HG03039 (cell line): Measurements from ENCODE around the gene DDAH2.
"Not testable (repeated sequence)": the region's sequence is repeated elsewhere in the genome, so short reads cannot be mapped to it uniquely, and the experiment has no call there.

ENCODE experiments used
- ATAC-seq: cut with Tn5 transposase; IDR thresholded peaks from one replicate; pipeline ENCODE4 v1.9.1; 2021; ENCODE audit warnings: mild to moderate bottlenecking, moderate library complexity; ENCODE audit not compliant: unreplicated experiment

Gene DDAH2

DNA sequence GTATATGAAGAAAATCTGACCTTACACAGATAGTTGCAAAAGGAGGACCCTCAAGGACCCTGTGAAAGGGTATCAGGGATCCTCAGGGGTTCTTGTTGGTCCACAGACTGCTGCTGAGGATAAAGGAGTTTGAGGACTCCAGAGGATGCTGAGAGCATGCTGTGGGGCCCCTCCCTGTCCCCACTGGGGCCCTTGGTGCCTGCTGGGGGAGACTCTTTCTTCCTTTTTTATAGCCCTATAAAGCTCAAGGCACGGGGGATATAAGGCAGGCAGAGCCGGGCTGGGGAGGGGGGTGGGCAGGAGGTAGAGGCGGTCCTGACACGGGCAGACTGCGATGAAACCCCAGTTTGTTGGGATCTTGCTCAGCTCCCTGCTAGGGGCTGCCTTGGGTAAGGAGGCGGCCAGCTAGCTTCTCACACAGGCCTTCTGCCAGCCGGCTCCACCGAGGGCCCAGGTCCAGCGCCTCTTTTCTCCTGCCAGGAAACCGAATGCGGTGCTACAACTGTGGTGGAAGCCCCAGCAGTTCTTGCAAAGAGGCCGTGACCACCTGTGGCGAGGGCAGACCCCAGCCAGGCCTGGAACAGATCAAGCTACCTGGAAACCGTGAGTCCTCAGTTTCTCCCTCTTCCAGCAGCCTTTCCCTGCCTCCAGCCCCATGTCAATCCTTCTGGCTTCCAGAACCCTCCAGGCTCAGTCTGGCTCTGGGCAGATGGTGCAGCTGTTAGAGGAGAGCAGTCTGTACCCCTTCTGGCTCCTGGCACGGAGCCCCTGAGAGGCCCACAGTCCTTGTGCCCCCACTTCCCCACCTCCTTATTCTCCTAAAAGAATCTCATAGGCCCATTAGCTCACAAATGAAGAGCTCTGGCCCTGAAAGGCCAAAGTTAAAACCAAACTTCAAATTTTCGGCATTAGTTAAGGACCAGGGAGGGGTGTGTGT is 13.8 kb downstream of the DDAH2 start, which contains the start of gene LY6G6D:
Gene LY6G6D (plus strand): TSS at position 327 of the 937 bp plus-strand sequence. CDS start 8 bp downstream, at position 335.
- no peak for ATAC-seq

DNA sequence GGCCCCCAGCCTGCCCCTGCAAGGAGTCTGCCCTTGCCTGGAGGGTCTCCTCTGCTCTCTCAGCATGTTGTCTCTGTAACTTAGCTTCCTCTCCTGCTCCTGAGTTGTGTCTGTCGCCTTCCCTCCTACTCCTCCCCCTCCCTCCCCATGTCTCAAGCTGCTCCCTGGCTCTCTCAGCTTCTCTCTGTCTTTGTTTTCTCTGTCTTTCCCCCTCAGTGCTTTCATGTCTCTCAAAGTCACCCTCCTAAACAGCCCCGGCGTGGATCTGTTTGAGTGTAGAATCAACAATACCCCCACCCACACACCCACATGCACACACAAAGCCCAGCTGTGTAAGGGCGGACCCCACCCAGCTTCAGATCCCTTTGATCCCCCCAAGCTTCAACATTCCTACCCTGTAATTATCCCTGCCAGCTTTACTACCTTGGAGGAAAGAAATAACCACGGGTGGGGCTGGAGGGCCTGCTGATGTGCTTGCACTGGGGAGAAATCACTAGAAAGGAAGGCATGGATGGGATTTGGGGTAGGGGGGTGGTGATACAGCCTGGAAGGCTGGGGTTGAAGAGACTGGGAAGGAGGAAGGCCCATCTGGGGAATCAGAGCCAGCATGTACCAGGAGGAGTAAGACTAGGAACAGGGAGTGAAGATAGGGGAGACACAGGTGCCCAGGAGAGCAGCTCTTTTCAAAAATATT is 15.0 kb downstream of the DDAH2 start:
- no peak for ATAC-seq

DNA sequence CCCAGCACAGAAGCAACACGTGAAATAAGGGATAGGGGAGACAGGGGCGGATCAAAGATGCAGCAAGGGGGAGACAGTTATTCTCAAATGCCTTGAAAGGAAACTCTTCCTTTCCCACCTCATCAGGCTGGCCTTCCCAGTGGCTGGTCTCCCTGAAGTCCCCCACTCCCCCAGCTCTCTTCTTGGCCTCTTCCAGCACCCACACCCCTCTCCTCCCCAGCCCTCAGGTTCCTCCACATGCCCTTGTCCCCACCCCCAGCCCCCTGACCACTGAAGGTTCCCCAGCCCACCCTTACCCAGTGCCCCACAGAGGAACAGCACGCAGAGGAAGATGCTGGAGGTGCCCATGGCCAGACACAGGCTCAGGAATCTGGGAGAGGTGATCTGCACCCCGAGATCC is 15.6 kb downstream of the DDAH2 start:
- no peak for ATAC-seq

DNA sequence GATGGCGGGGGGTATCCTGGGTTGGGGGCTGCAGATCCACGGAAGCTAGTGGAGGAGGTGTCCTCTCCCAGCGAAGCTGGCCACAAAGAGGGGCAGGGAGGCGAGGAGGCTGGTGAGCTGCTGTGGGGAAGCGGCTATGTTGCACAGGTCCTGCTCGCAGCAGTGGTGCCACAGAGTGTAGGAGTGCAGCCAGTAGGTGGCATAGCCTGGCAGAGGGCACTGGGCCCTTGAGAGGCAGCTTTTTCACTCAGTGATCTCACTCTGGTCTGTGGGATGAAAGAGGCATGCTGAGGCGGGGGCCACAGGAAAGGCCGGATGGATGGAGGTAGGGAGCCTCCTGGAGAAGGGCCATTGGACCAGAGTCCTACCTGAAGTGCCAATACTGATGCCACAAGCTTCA is 16.8 kb downstream of the DDAH2 start:
- no peak for ATAC-seq

DNA sequence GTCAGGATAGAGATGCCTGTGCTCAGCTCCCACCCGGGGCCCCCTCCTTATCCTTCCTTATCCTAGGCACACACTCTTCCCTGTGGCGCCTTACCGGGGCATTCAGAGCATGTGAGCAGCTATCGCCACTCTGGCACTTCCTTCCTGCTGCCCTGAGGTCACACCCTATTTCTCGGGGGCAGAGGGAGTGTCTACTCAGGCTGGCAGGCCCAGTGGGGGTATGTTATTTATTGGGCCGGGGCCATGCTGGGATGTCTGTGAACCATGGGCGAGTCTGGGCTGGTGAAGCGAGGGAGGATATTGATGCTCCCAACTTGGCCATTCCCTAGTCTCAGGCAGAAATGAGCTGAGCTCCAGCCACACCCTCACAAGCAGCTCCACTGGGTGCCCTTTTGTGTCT is 17.9 kb downstream of the DDAH2 start:
- no peak for ATAC-seq

DNA sequence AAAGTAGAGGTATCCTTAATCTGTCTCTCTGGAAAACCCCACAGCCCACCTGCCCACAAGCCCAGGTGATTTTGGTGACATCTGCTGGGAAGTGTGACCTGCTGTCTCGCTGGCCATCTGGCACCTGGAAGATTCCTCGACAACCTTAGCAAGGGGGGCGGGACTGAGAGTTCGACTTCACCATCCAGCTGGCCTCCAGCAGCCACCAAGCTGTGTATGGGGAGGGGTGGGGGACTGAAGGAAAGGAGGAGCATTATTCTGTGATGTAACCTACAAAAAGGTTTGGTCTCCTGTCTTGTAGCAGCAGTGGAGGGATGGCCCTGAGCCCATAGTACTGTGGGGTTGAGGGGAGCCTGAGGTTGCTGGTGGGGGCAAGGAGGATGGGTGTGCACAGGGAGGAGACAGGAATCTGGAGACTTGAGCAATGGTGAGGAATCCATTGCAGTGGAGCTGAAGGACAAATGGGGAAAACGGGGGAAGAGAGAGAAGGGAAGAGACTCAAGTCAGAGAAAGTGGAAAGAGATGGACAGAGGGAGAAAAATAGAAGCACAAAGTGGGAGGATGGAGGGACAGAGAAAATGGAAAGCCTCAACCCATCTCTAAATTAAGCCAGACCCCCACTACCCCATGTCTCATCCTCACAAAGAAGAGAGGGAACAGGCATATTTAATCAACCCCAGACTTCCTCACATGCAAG is 18.4 kb downstream of the DDAH2 start:
- ATAC-seq = no peak

DNA sequence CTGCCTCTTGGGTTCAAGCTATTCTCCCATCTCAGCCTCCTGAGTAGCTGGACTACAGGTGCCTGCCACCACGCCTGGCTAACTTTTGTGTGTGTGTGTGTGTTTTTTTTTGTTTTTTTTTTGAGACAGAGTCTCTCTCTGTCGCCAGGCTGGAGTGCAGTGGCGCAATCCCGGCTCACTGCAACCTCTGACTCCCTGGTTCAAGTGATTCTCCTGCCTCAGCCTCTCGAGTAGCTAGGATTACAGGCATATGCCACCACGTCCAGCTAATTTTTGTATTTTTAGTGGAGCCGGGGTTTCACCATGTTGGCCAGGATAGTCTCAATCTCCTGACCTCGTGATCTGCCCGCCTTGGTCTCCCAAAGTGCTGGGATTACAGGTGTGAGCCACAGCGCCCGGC is 19.9 kb downstream of the DDAH2 start:
- ATAC-seq = not testable (repeated sequence)

DNA sequence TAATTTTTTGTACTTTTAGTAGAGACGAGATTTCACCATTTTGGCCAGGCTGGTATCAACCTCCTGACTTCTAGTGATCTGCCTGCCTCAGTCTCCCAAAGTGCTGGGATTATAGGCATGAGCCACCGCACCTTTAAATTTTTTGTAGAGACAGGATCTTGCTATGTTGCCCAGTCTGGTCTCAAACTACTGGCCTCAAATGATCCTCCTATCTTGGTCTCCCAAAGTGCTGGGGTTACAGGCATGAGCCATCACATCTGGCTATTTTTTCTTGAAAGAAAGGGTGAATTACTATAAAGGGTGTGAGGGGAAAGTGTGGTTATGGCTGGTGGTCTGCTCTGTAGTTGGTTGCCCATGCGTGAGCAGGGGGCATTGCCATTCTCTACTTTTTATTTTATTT is 20.9 kb downstream of the DDAH2 start:
- ATAC-seq = no peak

DNA sequence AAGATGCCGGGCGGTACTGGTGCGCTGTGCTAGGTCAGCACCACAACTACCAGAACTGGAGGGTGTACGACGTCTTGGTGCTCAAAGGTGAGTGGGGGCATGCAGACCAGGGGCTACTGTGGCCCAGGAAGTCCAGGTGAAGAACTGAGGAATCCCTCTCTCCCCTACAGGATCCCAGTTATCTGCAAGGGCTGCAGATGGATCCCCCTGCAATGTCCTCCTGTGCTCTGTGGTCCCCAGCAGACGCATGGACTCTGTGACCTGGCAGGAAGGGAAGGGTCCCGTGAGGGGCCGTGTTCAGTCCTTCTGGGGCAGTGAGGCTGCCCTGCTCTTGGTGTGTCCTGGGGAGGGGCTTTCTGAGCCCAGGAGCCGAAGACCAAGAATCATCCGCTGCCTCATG is 21.4 kb downstream of the DDAH2 start:
- no peak for ATAC-seq

DNA sequence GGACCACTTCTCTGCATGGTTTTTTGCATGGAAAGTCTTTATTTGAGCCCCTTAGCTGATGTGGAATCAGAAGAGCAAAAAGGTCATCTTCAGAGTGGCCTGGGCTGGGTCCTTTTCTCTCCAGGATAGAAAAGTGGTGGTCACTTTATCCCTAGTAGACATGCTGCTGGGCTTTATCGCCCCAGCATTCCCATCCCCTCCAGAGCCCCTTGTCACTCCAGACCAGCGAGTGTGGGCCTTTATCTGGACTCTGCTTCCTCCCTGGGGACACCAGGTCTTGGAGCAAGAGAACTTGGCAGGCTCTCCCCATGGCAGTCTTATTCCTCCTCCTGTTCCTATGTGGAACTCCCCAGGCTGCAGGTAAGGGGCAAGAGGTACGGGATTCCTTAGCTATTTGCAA is 22.5 kb downstream of the DDAH2 start, which contains the start of gene LY6G6F:
Gene LY6G6F (plus strand): TSS at position 268 of the 400 bp plus-strand sequence. CDS start 41 bp downstream, at position 309.
- no peak for ATAC-seq

DNA sequence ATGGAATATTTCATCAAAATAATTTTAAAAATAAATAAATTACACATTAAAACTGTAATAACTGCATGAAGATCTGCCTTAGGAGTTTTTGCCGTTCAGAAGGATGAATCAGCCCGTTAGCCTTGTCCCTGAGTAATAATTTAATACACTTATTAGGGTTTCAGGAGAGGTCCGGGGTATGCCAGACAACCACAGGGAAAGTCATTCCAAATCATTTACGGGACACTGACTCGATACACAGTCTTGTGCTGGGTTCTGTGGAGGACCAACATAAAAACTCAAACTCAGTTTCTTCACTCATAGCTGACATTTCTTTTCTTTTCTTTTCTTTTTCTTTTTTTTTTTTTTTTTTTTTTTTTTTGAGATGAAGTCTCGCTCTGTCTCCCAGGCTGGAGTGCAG is 23.2 kb downstream of the DDAH2 start:
- ATAC-seq = no peak

DNA sequence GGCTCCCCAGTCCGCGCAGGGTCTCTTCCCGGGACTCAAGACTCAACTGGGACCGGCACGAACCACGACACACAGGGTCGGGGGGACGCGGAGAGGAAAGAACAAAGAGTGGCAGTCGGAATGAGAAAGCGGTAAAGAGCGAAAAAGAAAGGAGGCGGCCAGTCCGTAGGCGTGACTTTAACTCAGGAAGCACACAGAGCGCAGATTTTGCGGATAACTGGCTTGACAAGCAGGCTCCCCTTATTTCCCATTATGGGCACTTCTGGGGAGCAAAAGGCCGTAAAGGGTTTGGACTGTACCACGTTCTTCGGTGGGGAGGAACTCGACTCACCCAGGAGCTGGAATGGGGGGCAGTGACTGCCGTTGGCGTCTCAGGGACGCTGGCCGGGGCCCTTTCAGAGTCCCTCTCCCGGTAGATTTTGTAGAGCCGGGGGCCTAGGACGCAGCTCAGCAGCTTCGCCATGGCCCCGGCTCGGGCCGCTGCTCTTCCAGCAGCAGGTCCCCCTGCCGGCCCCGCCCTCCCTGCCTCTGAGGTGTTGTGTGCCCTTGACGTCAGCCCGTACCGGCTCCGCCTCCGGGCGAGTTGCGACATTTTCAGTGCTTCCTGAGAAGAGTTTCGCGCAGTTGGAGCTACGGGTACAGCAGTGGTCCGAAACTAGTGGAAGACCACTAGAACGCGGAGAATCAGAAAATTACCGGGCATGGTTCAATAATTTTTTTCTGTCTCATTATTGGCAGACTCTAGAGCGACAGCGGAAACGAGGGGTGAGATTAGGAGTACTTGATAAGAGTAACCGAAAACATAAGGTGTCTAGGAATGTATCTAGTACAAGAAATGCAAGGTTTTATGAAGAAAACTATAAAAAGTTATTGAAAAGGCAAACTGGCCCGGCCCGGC is 26.0 kb downstream of the DDAH2 start, which contains the start of gene ABHD16A:
Gene ABHD16A (minus strand): TSS at position 506 of the 898 bp plus-strand sequence. CDS start 43 bp downstream, at position 463.
- peak; percentile 86 for ATAC-seq

DNA sequence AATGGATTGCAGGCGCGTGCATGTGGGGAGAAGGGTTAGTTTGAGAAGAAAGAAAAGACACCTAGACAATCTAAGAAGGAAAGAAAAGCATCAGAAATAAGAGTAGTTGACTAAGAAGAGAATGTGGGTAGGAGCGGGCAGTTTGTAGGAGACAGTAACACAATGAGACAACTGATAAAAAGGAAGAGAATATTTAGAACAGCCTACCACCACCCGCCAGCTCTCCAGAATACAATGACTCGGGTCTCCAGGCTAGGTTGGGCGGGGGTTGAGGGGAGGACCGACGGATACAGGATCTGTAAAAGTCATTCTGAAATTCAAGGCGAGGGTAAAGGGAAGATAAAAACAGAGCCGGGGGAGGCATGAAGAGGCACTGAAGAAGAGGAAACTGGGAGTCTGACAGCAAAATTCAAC is 26.7 kb downstream of the DDAH2 start:
- no peak for ATAC-seq

DNA sequence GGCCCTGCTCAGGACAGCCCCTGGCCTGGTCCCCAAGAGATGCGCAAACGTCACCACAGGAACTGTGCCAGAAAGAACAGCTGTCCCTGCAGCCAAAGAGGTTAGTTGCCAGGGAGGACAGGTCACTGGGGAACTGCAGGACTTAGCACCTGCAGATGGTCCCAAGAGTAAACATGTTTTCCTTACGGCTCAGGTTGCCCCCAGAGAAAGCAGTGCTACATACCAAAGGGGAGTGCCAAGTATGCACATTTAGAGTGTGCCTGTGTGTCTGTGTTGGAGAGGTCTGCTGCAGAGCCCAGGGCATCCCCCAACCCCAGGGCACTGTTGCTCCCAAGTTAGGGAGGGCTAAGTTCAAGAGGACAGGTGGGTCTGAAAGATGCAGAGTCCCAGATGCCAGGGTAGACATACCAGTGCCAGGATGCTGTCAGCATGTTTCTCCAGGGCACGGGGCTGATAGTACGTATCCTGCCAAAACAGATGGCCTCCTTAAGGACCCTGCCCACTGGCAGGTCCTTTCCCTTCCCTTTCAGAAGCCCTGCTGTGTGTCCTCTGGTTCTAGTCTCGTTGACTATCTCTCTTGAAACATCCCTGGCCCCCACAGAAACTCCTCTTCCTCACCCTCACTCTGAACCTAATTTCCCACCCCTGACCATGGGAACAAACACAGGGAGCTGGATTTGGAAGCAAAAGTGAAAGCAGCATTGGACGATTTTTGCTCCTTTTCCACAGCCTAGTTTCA is 27.3 kb downstream of the DDAH2 start:
- no peak for ATAC-seq

DNA sequence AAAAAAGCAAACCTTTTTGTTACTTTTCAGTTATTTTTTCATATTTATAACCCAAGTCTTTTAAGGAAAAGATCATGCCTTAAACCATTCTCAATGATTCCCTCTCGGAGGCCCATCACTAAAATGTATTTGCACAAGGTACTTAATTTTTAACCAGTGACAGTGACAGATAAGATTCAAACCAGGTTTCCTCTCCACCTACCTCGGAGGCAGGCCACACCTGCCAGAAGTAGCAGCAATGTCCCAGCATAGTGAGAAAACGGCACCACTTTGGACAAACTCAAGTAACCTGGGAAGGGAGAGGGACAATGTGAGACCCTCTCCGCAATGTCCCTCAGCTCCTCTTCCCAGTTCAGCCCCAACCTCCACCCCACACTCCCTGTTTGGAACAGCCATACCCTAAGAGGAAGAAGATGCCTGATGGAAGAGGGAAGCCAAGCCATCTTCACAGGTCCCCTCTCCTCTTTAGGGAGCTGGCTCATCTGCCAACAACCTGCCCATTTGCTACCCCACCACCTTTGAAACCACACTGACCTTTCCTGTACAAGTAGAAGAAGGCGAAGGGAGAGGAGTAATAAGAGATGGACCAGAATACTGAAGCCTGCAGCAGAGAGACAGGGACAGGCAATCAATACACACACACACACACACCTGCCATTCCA is 28.2 kb downstream of the DDAH2 start:
- no peak for ATAC-seq

DNA sequence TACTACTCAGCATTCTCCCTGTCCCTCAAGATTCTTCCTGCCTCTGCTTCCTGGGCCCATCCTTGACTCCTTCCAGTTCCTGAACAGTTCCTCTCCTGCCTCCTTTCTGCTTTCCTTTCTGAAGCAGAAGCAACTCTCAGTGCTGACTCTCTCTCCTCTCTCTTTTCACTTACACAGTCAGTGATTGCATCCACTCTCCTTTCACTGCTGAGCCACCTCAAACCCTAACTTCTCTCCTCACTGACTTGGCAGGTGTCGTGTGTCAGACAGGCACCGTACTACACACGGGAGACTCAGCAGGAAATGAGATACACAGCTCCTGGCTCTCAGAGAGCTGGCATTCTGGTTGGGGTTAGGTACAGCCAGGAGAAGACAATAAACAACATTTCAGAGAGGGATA is 31.5 kb downstream of the DDAH2 start:
- ATAC-seq = no peak

DNA sequence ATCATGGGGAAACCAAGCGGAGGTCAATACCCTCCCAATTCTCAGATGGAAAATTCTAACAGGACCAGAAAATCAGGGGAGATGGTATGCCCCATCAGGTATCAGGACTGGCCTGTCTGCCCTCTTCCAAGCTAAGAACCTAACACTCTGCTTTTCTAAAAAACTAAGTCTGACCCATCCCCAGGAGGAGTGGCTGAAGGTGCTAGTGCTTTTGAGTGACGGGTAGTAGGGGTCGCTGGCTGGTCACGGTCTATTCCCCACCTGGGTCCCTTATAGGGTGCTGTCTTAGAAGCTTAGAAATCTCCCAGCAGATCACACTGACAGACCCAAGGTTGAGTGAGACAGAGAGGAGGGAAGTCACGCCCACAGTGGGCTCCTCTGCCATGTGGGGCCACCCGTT is 35.6 kb downstream of the DDAH2 start:
- ATAC-seq = no peak

DNA sequence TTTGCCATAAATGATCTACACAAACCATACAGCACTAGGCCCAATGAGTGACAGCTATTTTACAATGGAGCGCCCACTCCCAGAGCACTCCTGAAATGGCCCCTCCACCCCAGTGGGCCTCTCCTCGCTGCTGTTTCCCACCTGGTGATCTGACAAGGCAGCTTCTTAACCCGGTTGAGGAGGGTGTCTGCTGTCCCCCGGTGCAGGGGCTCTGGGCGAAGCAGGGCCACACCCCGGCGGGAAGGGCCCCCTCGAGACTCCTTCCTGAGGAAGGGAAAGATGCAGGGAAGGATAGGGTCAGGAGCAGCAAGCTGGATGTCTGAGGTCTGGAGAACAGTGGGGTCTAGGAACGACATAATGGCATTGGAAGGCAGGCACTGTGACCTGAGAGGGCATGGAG is 36.2 kb downstream of the DDAH2 start:
- no peak for ATAC-seq

DNA sequence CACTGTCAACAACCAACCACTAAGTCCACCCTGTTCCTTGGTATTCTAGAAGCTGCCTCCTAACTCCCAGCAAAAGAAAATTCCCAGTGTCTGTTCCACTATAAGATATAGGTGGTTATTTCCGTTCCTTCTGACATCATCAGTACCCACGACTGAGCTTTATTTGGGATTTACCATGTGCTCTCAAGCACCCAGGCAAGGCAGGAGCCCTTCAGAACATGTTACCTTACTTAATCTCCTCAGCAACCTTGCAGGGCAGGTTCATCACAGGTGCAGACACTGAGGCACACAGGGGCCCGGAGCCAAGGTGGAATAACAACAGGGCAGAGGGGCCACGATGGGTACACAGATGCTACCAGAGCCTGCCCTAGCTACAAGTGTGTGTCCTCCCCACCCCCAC is 36.7 kb downstream of the DDAH2 start:
- ATAC-seq = no peak
